Adrenal gland (tissue), 5 donors: Measurements from ENCODE around the gene FABP2.

Experiments used
- POLR2A ChIP-seq, 2 donors: fragments of 450-650 bp; IDR thresholded peaks; one replicate each; pipeline ENCODE4 v1.6.1; 2017; ENCODE audit warnings: antibody characterized with exemption in 2 of 2, mild to moderate bottlenecking in 2 of 2, moderate library complexity in 1 of 2
- TF ChIP-seq, protein P1 (sequence below), 6 experiments: fragments of 450-650 bp in 4 of 6; fragments of 200-600 bp in 2 of 6; sonication (generic) in 1 of 6; IDR thresholded peaks; 1 replicate in 5 of 6; 2 replicates in 1 of 6; pipeline versions ENCODE4 v1.5.1 to v1.8.0; 2016 to 2021; ENCODE audit warnings: antibody characterized with exemption in 6 of 6, mild to moderate bottlenecking in 2 of 6, moderate library complexity in 1 of 6
- donor health status: DM: no; HTN: no; CAD: no.

GRCh38 chr4:119281393-119281792, 40.5 kb downstream of the FABP2 start:
- TF ChIP-seq POLR2A (IDR thresholded peaks at IDR 0.05): no peak
- TF ChIP-seq, protein P1, sequence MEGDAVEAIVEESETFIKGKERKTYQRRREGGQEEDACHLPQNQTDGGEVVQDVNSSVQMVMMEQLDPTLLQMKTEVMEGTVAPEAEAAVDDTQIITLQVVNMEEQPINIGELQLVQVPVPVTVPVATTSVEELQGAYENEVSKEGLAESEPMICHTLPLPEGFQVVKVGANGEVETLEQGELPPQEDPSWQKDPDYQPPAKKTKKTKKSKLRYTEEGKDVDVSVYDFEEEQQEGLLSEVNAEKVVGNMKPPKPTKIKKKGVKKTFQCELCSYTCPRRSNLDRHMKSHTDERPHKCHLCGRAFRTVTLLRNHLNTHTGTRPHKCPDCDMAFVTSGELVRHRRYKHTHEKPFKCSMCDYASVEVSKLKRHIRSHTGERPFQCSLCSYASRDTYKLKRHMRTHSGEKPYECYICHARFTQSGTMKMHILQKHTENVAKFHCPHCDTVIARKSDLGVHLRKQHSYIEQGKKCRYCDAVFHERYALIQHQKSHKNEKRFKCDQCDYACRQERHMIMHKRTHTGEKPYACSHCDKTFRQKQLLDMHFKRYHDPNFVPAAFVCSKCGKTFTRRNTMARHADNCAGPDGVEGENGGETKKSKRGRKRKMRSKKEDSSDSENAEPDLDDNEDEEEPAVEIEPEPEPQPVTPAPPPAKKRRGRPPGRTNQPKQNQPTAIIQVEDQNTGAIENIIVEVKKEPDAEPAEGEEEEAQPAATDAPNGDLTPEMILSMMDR (IDR thresholded peaks at IDR 0.05): no peak
